Vagina (tissue), 2 donors: Measurements from ENCODE around the gene CR1.
"Not testable (repeated sequence)": the region's sequence is repeated elsewhere in the genome, so short reads cannot be mapped to it uniquely, and the experiment has no call there.

Experiments used
- CTCF ChIP-seq, 3 experiments: fragments of 450-650 bp in 2 of 3; fragments of 200-600 bp in 1 of 3; sonication (generic) in 1 of 3; IDR thresholded peaks; one replicate each; pipeline ENCODE4 v1.5.1; 2017 to 2019; ENCODE audit warnings: antibody characterized with exemption in 3 of 3, mild to moderate bottlenecking in 2 of 3, moderate library complexity in 2 of 3
- POLR2AphosphoS5 ChIP-seq, 2 donors: sonication (generic); formaldehyde crosslinking; IDR thresholded peaks; one replicate each; pipeline ENCODE4 v1.9.0; 2017; ENCODE audit warnings: antibody characterized with exemption in 2 of 2, mild to moderate bottlenecking in 2 of 2, low read depth in 1 of 2; ENCODE audit not compliant: insufficient read depth in 1 of 2

GRCh38 chr1:207536263-207536662 lies 40.3 kb downstream of the CR1 start:
- TF ChIP-seq CTCF (IDR thresholded peaks at IDR 0.05); POLR2AphosphoS5 (IDR thresholded peaks at IDR 0.05; ENCODE audit: insufficient read depth in 1 of 2, low read depth in 1 of 2): not testable (repeated sequence)
